ENCODE data around the gene PPP6R1. TPM values are rescaled to one million over a fixed set of nuclear protein-coding genes. Genes with fewer than 3 reads are reported as not detected.

PPP6R1 gene
- total RNA-seq, 1 donor = 38.9 TPM

GRCh38 chr19:55242517-55242916, 16.3 kb downstream of the PPP6R1 start:
- no peak overlapping the region for H3K4me3 ChIP-seq (ENCODE audit: low read depth, low read length)
- no peak for DNase-seq (ENCODE audit: low read depth)
- TF ChIP-seq CTCF (IDR thresholded peaks at IDR 0.05; ENCODE audit: insufficient read depth, low read depth, low read length) = no peak

GRCh38 chr19:55241935-55242464, 16.8 kb downstream of the PPP6R1 start:
- no peak for TF ChIP-seq CTCF (IDR thresholded peaks at IDR 0.05; ENCODE audit: insufficient read depth, low read depth, low read length)
- H3K4me3 ChIP-seq (ENCODE audit: low read depth, low read length) = no peak overlapping the region
- DNase-seq (ENCODE audit: low read depth) = no peak

GRCh38 chr19:55241143-55241934, 17.5 kb downstream of the PPP6R1 start:
- DNase-seq (ENCODE audit: low read depth) = no peak
- no peak for TF ChIP-seq CTCF (IDR thresholded peaks at IDR 0.05; ENCODE audit: insufficient read depth, low read depth, low read length)
- no peak overlapping the region for H3K4me3 ChIP-seq (ENCODE audit: low read depth, low read length)

- no peak for DNase-seq (ENCODE audit: low read depth)
- TF ChIP-seq CTCF (IDR thresholded peaks at IDR 0.05; ENCODE audit: insufficient read depth, low read depth, low read length) = no peak
- no peak overlapping the region for H3K4me3 ChIP-seq (ENCODE audit: low read depth, low read length)
Measured at GRCh38 chr19:55240713-55241020, 18.1 kb downstream of the PPP6R1 start.

- no peak overlapping the region for H3K4me3 ChIP-seq (ENCODE audit: low read depth, low read length)
- DNase-seq (ENCODE audit: low read depth) = no peak
- no peak for TF ChIP-seq CTCF (IDR thresholded peaks at IDR 0.05; ENCODE audit: insufficient read depth, low read depth, low read length)
Measured at GRCh38 chr19:55239004-55239403, 19.8 kb downstream of the PPP6R1 start.

GRCh38 chr19:55238030-55238429, 20.8 kb downstream of the PPP6R1 start:
- no peak for TF ChIP-seq CTCF (IDR thresholded peaks at IDR 0.05; ENCODE audit: insufficient read depth, low read depth, low read length)
- DNase-seq (ENCODE audit: low read depth) = no peak
- no peak overlapping the region for H3K4me3 ChIP-seq (ENCODE audit: low read depth, low read length)

- DNase-seq (ENCODE audit: low read depth) = no peak
- no peak overlapping the region for H3K4me3 ChIP-seq (ENCODE audit: low read depth, low read length)
- TF ChIP-seq CTCF (IDR thresholded peaks at IDR 0.05; ENCODE audit: insufficient read depth, low read depth, low read length) = no peak
Measured at GRCh38 chr19:55232986-55233385, 25.8 kb downstream of the PPP6R1 start.

Measured in fibroblast of villous mesenchyme (primary cell).